IPS DF 6.9 (cell line): Measurements from ENCODE around the gene LYPLA2.
"Not testable (repeated sequence)": the region's sequence is repeated elsewhere in the genome, so short reads cannot be mapped to it uniquely, and the experiment has no call there.

ENCODE experiments used
- DNase-seq: peaks from one replicate; pipeline ENCODE4 v3.0.0-alpha.2; 2013; ENCODE audit warnings: low read depth, low spot score
- H3K27ac ChIP-seq: one replicate; pipeline ENCODE4 v1.5.1; 2013; ENCODE audit warnings: low read length, control low read depth
- H3K27me3 ChIP-seq: 2 replicates; pipeline ENCODE4 v1.6.1; 2013; ENCODE audit warnings: mild to moderate bottlenecking, low read length; ENCODE audit not compliant: control insufficient read depth, insufficient read depth
- H3K36me3 ChIP-seq: 2 replicates; pipeline ENCODE4 v1.6.1; 2013; ENCODE audit warnings: low read length; ENCODE audit not compliant: control insufficient read depth, insufficient read depth
- H3K4me1 ChIP-seq: 2 replicates; pipeline ENCODE4 v1.6.1; 2013; ENCODE audit warnings: low read length; ENCODE audit not compliant: control insufficient read depth, insufficient read depth
- H3K4me3 ChIP-seq: 2 replicates; pipeline ENCODE4 v1.5.1; 2013; ENCODE audit warnings: mild to moderate bottlenecking, low read length
- H3K9me3 ChIP-seq: 2 replicates; pipeline ENCODE4 v1.6.1; 2013; ENCODE audit warnings: low read length, inconsistent platforms; ENCODE audit not compliant: control insufficient read depth, insufficient read depth
- WGBS: extraction: QIAGEN DNeasy Blood & Tissue Kit; methylation state at CpG from one replicate; pipeline ENCODE4 v1.1.7; 2013; ENCODE audit warnings: mixed read lengths, missing lambda C conversion rate; ENCODE audit not compliant: insufficient read length, insufficient coverage; 5-methylcytosine and 5-hydroxymethylcytosine counted together

LYPLA2 gene

DNA sequence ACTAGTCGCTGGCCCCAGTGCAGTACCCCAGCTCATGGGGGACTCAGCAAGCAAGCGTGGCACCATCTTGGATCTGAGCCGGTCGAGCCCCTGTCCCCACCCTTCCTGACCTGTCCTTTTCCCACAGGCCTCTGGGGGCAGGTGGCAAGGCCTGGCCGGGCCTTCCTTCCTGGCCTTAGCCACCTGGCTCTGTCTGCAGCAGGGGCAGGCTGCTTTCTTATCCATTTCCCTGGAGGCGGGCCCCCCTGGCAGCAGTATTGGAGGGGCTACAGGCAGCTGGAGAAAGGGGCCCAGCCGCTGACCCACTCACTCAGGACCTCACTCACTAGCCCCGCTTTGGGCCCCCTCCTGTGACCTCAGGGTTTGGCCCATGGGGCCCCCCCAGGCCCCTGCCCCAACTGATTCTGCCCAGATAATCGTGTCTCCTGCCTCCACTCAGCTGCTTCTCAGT lies 3.8 kb downstream of the LYPLA2 start:
- not testable (repeated sequence) for H3K27me3 ChIP-seq, H3K27ac ChIP-seq, H3K4me3 ChIP-seq, H3K9me3 ChIP-seq, DNase-seq, H3K4me1 ChIP-seq
- peaks cover 40% of the 10 kb centered on the region for H3K36me3 ChIP-seq
- no CpG with 5 or more reads among the region's 9 CpGs for WGBS

- Histone ChIP-seq H3K4me1 (peaks cover 7% of the 10 kb centered on the region; the same call in 1 of the 2 replicates), H3K4me3 (no peak overlapping the region), H3K27me3 (no peaks in the 10 kb centered on the region), H3K36me3 (peaks cover 40% of the 10 kb centered on the region), H3K27ac (no peak overlapping the region), H3K9me3 (no peaks in the 10 kb centered on the region)
- DNase-seq: no peak
- WGBS: no CpG with 5 or more reads among the region's 16 CpGs
Observed at GRCh38 chr1:23795676-23796465, 4.9 kb downstream of the LYPLA2 start.

DNA sequence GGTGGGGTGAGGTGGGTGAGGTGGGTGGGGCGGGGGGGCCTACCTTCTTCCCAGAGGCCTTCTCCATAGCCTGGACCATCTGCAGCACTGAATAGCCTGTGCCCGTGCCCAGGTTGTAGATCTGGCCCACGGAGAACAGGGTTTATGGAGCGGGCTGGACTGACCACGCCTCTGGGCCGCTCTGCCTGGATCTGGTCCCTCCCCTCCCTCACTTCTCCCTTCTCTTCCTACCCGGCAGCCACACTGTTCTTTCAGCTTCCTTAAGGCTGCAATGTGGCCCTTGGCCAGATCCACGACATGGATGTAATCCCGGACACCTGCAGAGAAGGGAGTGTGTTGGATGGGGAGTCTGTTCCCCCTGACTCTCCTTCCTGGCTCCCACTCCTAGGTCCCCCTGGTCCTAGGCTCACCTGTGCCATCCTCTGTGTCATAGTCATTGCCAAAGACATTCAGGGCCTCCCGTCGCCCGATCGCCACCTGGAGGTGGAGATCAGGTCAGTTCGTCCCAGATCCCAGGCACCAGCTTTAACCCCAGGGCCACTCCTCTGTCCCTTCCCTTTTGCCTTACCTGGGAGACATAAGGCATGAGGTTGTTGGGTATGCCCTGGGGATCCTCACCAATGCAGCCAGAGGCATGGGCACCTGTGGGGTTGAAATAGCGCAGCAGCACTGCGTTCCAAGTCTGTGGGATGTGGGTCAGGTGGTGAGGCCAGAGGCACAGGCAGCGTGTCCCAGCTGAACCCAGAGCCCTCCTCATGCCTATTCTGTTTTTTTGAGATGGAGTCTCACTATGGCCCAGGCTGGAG lies 5.7 kb downstream of the LYPLA2 start:
- no CpG with 5 or more reads among the region's 17 CpGs for WGBS
- no peak for DNase-seq
- H3K27me3 ChIP-seq: no peaks in the 10 kb centered on the region
- H3K4me3 ChIP-seq: no peak overlapping the region
- peaks cover 40% of the 10 kb centered on the region for H3K36me3 ChIP-seq
- H3K9me3 ChIP-seq: no peaks in the 10 kb centered on the region
- H3K27ac ChIP-seq: no peak overlapping the region
- peaks cover 7% of the 10 kb centered on the region; the same call in 1 of the 2 replicates for H3K4me1 ChIP-seq

DNA sequence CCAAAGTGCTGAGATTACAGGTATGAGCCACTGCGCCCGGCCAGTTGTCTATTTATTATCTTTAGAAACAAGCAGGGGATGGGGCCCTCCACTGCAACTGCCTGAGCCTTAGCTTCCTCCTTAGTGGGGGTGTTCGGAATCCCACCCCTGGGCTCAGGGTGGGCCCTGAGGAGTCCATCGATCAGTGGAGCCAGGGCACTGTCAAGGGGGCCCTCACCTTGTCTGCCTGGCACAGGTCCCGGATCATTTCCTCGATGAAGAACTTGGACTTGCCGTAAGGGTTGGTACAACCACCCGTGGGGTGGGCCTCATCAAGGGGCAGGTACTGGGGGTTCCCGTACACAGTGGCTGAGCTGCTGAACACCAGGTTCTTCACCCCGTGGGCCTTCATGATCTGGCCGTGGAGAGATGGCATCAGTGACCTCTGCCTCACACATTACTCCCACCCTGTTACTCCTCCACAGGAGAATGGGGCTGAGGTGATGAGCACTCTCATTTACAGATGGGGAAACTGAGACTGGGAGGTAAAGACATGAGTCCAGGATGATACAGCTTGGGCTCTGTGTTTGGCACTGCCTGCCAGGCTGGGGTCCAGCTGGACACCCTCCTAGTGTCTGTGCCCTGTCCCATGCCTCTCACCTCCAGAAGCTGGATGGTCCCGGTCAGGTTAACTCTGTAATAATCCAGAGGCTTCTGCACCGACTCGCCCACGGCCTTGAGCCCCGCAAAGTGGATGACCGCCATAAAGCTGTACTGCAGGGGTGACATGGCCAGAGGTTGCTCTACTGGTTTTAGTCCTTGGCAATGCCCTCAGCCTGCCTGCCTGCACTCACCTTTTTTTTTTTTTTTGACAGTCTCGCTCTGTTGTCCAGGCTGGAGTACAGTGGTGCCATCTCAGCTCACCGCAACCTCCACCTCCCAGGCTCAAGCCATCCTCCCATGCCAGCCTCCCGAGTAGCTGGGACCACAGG lies 6.8 kb downstream of the LYPLA2 start:
- Histone ChIP-seq H3K27ac (no peak overlapping the region), H3K27me3 (no peaks in the 10 kb centered on the region), H3K36me3 (peaks cover 40% of the 10 kb centered on the region), H3K4me3 (no peak overlapping the region), H3K4me1 (peaks cover 5% of the 10 kb centered on the region; the same call in 1 of the 2 replicates), H3K9me3 (no peaks in the 10 kb centered on the region)
- no peak for DNase-seq
- no CpG with 5 or more reads among the region's 20 CpGs for WGBS

GRCh38 chr1:23798662-23799142 lies 7.8 kb downstream of the LYPLA2 start:
- Histone ChIP-seq H3K4me1 (peaks cover 5% of the 10 kb centered on the region; the same call in 1 of the 2 replicates), H3K36me3 (peaks cover 34% of the 10 kb centered on the region), H3K9me3 (no peaks in the 10 kb centered on the region), H3K27me3 (no peaks in the 10 kb centered on the region), H3K27ac (no peak overlapping the region), H3K4me3 (no peak overlapping the region)
- no CpG with 5 or more reads among the region's 12 CpGs for WGBS
- no peak for DNase-seq

DNA sequence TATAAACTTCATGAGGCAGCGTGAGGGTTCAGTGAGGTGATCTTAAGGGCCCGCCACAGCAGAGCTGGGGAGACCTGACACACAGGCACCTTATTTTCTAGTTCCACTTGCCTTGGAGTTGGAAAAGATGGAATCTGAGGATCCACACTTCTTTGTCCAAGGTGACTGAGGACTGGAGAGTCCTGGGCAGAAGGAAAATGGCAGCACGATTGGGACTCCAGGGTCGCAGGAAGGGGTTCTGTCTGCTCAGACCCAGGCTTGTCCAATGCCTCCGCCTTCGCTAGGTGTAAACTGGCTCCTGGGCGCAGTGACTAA lies 8.3 kb downstream of the LYPLA2 start:
- Histone ChIP-seq H3K9me3 (no peaks in the 10 kb centered on the region), H3K36me3 (peaks cover 32% of the 10 kb centered on the region), H3K27me3 (no peaks in the 10 kb centered on the region), H3K27ac (no peak overlapping the region), H3K4me3 (no peak overlapping the region; the same call in 1 of the 2 replicates), H3K4me1 (peaks cover 5% of the 10 kb centered on the region; the same call in 1 of the 2 replicates)
- no CpG with 5 or more reads among the region's 7 CpGs for WGBS
- DNase-seq: no peak

- H3K27ac ChIP-seq: no peak overlapping the region
- no peak for DNase-seq
- no CpG with 5 or more reads among the region's 48 CpGs for WGBS
Observed at GRCh38 chr1:23799570-23800399, 8.8 kb downstream of the LYPLA2 start.

GRCh38 chr1:23800400-23801337 lies 9.7 kb downstream of the LYPLA2 start, which contains the start of gene GALE:
GALE (minus strand) TSS chr1:23800754; CDS start chr1:23799007, 1,747 bp downstream.
- WGBS: no CpG with 5 or more reads among the region's 82 CpGs
- no peaks in the 10 kb centered on the region for H3K27me3 ChIP-seq
- peaks cover 26% of the 10 kb centered on the region for H3K36me3 ChIP-seq
- H3K9me3 ChIP-seq: no peaks in the 10 kb centered on the region
- peaks cover 5% of the 10 kb centered on the region; the same call in 1 of the 2 replicates for H3K4me1 ChIP-seq
- no peak within 1 kb of the TSS for H3K27ac ChIP-seq
- H3K4me3 ChIP-seq: peak within 1 kb of the TSS; percentile 72
- DNase-seq: no peak

More at GRCh38 chr1:23799570-23800399, 8.8 kb downstream of the LYPLA2 start:
- Histone ChIP-seq H3K4me3 (peak overlapping the region; percentile 72), H3K27me3 (no peaks in the 10 kb centered on the region), H3K36me3 (peaks cover 27% of the 10 kb centered on the region), H3K4me1 (peaks cover 5% of the 10 kb centered on the region; the same call in 1 of the 2 replicates), H3K9me3 (no peaks in the 10 kb centered on the region)
